ENCODE data around the gene SMAD5.
A peak's percentile ranks its signal among the peaks of the same experiment; 100 is the strongest.

SMAD5 gene

DNA sequence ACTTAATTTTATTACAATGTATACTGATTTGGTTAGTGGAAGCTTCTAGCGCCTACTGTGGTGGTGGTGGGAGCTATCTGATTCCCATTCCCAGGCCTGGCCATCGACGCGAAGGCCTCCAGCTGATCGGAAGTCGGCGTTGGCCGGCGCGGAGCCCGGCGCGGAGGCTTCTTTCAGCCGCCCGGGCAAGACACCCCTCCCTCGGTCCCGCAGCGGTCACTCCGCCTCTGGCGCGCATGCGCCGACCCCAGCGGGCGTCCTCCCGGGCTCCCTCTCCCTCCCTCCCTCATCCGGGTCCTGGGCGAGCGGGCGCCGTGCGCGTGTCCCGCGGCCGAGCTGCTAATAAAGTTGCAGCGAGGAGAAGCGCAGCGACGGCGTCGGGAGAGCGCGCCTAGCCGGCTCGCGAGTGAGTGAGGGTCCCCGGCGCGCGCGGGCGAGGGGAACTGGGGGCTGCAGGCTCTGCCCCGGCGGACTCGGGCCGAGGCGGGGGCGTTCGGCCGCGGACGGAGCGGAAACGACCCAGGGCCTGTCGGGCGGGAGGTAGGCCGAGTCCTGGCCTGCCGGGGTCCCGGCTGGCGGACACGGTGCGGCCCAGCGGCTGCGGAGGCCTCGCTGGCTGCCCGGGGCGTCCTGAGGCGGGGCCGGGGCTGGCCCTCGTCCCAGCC, at the start of gene SMAD5:
Gene SMAD5 (plus strand): TSS at position 289 of the 665 bp plus-strand sequence. CDS start 20,916 bp downstream, outside the sequence.
- DNase-seq (ENCODE audit: extremely low read depth, insufficient read length), result peak; percentile 96
- peak within 1 kb of the TSS; percentile 75 for H3K4me3 ChIP-seq (replicated peaks; ENCODE audit: low read depth, low read length)
- no peaks in the 10 kb centered on the region for H3K36me3 ChIP-seq (ENCODE audit: control insufficient read depth, insufficient read depth, low read length)
- no peaks in the 10 kb centered on the region for H3K27me3 ChIP-seq (replicated peaks; ENCODE audit: control insufficient read depth, insufficient read depth, low read length)
- TF ChIP-seq, protein P1, sequence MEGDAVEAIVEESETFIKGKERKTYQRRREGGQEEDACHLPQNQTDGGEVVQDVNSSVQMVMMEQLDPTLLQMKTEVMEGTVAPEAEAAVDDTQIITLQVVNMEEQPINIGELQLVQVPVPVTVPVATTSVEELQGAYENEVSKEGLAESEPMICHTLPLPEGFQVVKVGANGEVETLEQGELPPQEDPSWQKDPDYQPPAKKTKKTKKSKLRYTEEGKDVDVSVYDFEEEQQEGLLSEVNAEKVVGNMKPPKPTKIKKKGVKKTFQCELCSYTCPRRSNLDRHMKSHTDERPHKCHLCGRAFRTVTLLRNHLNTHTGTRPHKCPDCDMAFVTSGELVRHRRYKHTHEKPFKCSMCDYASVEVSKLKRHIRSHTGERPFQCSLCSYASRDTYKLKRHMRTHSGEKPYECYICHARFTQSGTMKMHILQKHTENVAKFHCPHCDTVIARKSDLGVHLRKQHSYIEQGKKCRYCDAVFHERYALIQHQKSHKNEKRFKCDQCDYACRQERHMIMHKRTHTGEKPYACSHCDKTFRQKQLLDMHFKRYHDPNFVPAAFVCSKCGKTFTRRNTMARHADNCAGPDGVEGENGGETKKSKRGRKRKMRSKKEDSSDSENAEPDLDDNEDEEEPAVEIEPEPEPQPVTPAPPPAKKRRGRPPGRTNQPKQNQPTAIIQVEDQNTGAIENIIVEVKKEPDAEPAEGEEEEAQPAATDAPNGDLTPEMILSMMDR (IDR thresholded peaks at IDR 0.05; ENCODE audit: insufficient read depth, low read length, poor library complexity, severe bottlenecking), result no peak

- DNase-seq (ENCODE audit: extremely low read depth, insufficient read length), result no peak
- no peaks in the 10 kb centered on the region for H3K36me3 ChIP-seq (ENCODE audit: control insufficient read depth, insufficient read depth, low read length)
- H3K27me3 ChIP-seq (replicated peaks; ENCODE audit: control insufficient read depth, insufficient read depth, low read length), result no peaks in the 10 kb centered on the region; the same call in 1 of the 2 replicates
- no peak overlapping the region for H3K4me3 ChIP-seq (replicated peaks; ENCODE audit: low read depth, low read length)
- TF ChIP-seq, protein P1 (IDR thresholded peaks at IDR 0.05; ENCODE audit: insufficient read depth, low read length, poor library complexity, severe bottlenecking), result no peak
Observed at GRCh38 chr5:136084698-136085097, 47.9 kb upstream of the SMAD5 start.

DNA sequence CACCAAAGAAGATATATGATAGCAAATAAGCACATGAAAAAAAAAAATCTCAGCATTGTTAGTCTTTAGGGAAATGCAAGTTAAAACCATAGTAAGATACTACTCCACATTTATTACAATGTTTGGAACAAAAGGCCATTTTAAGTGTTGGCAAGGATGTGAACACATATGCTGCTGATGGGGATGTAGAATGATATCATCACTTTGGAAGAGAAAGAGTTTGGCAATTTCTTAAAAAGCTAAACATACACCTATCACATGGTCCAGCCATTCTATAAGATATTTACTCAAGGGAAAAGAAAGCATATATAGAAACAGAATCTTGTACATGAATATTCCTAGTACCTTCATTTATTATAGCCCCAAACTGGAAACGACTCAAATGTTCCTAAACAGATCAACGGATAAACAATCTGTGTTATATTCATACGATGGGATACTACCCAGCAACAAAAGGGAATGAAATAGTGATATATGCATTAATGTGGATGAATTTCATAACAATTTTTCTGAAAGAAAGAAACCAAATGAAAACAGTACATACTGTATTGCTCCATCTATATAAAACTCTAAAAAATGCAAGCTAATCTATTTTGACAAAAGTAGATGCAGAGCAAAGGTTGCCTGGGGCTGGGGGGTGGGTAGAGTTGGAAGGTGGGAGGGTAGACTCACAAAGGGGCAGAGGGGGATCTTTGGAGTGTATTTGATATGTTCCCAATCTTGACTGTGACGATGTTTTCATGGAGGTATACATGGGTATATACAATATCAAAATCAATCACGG, 45.7 kb upstream of the SMAD5 start:
- H3K4me3 ChIP-seq (replicated peaks; ENCODE audit: low read depth, low read length), result no peak overlapping the region
- H3K36me3 ChIP-seq (ENCODE audit: control insufficient read depth, insufficient read depth, low read length), result no peaks in the 10 kb centered on the region
- DNase-seq (ENCODE audit: extremely low read depth, insufficient read length), result no peak
- H3K27me3 ChIP-seq (replicated peaks; ENCODE audit: control insufficient read depth, insufficient read depth, low read length), result no peaks in the 10 kb centered on the region; the same call in 1 of the 2 replicates
- TF ChIP-seq, protein P1 (IDR thresholded peaks at IDR 0.05; ENCODE audit: insufficient read depth, low read length, poor library complexity, severe bottlenecking), result no peak

GRCh38 chr5:136087961-136088871, 44.4 kb upstream of the SMAD5 start:
- H3K36me3 ChIP-seq (ENCODE audit: control insufficient read depth, insufficient read depth, low read length), result no peaks in the 10 kb centered on the region
- no peak for DNase-seq (ENCODE audit: extremely low read depth, insufficient read length)
- H3K27me3 ChIP-seq (replicated peaks; ENCODE audit: control insufficient read depth, insufficient read depth, low read length), result no peaks in the 10 kb centered on the region; the same call in 1 of the 2 replicates
- no peak overlapping the region for H3K4me3 ChIP-seq (replicated peaks; ENCODE audit: low read depth, low read length)
- TF ChIP-seq, protein P1 (IDR thresholded peaks at IDR 0.05; ENCODE audit: insufficient read depth, low read length, poor library complexity, severe bottlenecking), result no peak

GRCh38 chr5:136089791-136090190, 42.9 kb upstream of the SMAD5 start:
- H3K36me3 ChIP-seq (ENCODE audit: control insufficient read depth, insufficient read depth, low read length), result no peaks in the 10 kb centered on the region
- H3K27me3 ChIP-seq (replicated peaks; ENCODE audit: control insufficient read depth, insufficient read depth, low read length), result no peaks in the 10 kb centered on the region; the same call in 1 of the 2 replicates
- no peak overlapping the region for H3K4me3 ChIP-seq (replicated peaks; ENCODE audit: low read depth, low read length)
- TF ChIP-seq, protein P1 (IDR thresholded peaks at IDR 0.05; ENCODE audit: insufficient read depth, low read length, poor library complexity, severe bottlenecking), result no peak
- no peak for DNase-seq (ENCODE audit: extremely low read depth, insufficient read length)
